ENCODE results near the gene VSTM2L.

The VSTM2L gene

DNA sequence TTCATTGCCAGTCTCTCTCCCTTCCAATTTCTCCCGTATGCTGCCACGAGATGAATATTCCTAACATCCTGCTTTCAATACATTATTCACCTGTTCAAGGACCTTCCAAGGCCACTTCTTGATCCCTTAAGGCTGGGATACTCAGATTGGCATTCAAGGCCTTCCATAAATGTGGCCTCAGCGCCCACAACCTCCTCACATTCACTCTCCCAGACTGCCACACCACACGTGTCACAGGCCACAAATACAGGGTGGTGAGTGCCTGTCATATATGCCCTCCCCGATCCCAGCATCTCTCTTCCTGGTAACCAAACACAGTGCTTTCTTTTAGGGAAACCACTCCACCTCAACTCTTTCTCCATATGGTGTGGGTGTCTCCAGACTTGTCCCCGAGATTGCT, 74.9 kb downstream of the VSTM2L start:
- no peak overlapping the region for H3K4me3 ChIP-seq (ENCODE audit: low read length in 2 of 2)
- no peaks in the 10 kb centered on the region for H3K4me1 ChIP-seq (ENCODE audit: control insufficient read depth in 2 of 2, insufficient read depth in 2 of 2, low read length in 2 of 2)
- H3K36me3 ChIP-seq (ENCODE audit: control insufficient read depth in 2 of 2, insufficient read depth in 2 of 2, low read length in 2 of 2): peaks cover 3 to 9% of the 10 kb centered on the region in 2 donors
- no peak overlapping the region for H3K9ac ChIP-seq (ENCODE audit: low read depth in 1 of 2, low read length in 2 of 2)
- H3K9me3 ChIP-seq (ENCODE audit: control insufficient read depth in 2 of 2, low read length in 2 of 2): no peaks in the 10 kb centered on the region
- H3K27ac ChIP-seq (ENCODE audit: low read depth in 2 of 2, low read length in 2 of 2): no peak overlapping the region
- H3K27me3 ChIP-seq (ENCODE audit: control insufficient read depth in 2 of 2, insufficient read depth in 2 of 2, low read length in 2 of 2): no peaks in the 10 kb centered on the region

DNA sequence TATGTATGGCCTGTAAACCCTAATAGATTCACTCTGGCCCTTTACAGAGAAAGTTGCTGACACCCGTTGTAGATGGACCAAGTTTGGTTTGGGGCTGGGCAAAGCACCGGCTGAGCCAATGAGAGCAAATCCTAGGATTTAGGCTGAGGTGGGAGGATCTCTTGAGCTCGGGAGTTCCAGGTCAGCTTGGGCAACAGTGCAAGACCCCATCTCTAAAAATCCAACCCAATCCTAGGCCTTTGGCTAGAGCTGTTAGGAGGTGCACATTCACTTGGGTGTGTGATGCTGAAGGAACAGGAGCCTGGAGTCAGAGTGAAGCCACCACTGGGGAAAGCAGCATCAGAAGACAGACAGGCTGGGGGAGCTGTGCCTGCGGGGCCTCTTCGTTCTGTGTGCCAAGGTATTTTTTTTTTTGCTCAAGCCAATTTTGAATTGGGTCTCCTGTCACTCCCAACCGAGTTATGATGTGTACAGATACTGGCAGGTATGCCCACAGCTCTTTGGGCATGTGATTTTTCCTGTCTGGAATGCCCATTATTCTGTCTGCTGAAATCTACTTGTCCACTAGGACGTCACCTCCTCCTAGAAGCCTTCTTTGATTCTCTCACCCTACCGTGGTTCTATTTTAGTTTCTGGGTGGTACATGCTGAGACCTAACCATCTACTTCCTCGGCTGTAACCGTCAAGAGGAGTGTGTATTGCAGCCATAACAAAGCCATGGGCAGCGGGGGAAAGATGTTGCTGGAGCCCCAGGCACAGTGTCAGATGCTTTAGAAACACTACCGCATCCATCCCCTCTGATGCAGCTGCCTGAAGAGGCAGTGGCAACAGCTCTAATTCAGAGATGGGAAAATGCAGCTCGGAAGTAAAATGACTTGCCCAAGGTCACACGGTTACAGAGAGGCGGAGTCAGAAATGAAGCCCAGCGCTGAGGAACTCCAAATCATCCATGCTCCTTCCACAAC, 76.4 kb downstream of the VSTM2L start:
- no peak overlapping the region for H3K27ac ChIP-seq (ENCODE audit: low read depth in 2 of 2, low read length in 2 of 2)
- H3K4me1 ChIP-seq (ENCODE audit: control insufficient read depth in 2 of 2, insufficient read depth in 2 of 2, low read length in 2 of 2): no peaks in the 10 kb centered on the region
- H3K9me3 ChIP-seq (ENCODE audit: control insufficient read depth in 2 of 2, low read length in 2 of 2): no peaks in the 10 kb centered on the region
- H3K27me3 ChIP-seq (ENCODE audit: control insufficient read depth in 2 of 2, insufficient read depth in 2 of 2, low read length in 2 of 2): no peaks in the 10 kb centered on the region
- H3K9ac ChIP-seq (ENCODE audit: low read depth in 1 of 2, low read length in 2 of 2): no peak overlapping the region
- peaks cover 3 to 9% of the 10 kb centered on the region in 2 donors for H3K36me3 ChIP-seq (ENCODE audit: control insufficient read depth in 2 of 2, insufficient read depth in 2 of 2, low read length in 2 of 2)
- no peak overlapping the region for H3K4me3 ChIP-seq (ENCODE audit: low read length in 2 of 2)

DNA sequence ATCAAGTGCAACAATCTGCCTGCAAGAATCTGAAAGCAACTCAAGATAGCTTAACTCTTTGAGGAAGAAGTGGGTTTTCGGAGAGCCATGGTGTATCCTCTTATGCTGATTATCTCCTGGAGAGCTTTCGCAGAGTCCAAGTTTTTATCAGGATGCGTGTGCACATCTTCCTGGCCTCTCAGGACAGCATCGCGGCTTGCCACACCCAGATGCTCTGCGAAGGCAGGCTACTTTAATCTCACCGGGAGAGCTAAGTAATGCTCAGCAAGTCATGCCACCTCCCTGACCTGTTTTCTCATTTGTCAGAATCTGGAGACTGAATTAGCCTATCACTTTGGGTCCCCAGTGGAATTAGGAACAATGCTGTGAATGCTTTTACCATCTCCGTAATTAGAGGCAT, 77.5 kb downstream of the VSTM2L start:
- Histone ChIP-seq H3K27ac (ENCODE audit: low read depth in 2 of 2, low read length in 2 of 2) (no peak overlapping the region), H3K4me1 (ENCODE audit: control insufficient read depth in 2 of 2, insufficient read depth in 2 of 2, low read length in 2 of 2) (no peaks in the 10 kb centered on the region), H3K9me3 (ENCODE audit: control insufficient read depth in 2 of 2, low read length in 2 of 2) (no peaks in the 10 kb centered on the region)

DNA sequence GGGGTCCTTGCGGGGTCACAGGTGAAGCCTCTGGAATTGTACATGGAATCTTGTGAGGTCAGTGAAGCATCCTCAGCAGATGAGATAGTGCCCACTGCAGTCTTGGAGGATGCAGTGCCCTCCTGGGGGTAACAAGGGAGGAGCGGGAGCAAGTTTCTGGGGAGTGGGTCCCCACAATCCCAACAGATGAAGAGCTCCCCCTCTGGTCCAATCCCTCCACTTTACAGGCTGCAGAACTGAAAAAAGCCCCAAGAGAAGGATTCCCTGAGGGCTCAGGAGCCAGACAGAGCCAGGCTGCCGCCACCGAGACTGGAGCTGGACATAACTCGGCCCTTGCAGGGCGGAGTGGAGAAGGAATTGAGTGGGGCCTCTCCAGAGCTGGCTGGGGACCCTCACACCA, 77.9 kb downstream of the VSTM2L start:
- Histone ChIP-seq H3K36me3 (ENCODE audit: control insufficient read depth in 2 of 2, insufficient read depth in 2 of 2, low read length in 2 of 2) (peaks cover 3 to 9% of the 10 kb centered on the region in 2 donors), H3K9me3 (ENCODE audit: control insufficient read depth in 2 of 2, low read length in 2 of 2) (no peaks in the 10 kb centered on the region), H3K4me1 (ENCODE audit: control insufficient read depth in 2 of 2, insufficient read depth in 2 of 2, low read length in 2 of 2) (no peaks in the 10 kb centered on the region), H3K27me3 (ENCODE audit: control insufficient read depth in 2 of 2, insufficient read depth in 2 of 2, low read length in 2 of 2) (no peaks in the 10 kb centered on the region), H3K4me3 (ENCODE audit: low read length in 2 of 2) (no peak overlapping the region), H3K9ac (ENCODE audit: low read depth in 1 of 2, low read length in 2 of 2) (no peak overlapping the region), H3K27ac (ENCODE audit: low read depth in 2 of 2, low read length in 2 of 2) (no peak overlapping the region)

More for the DNA sequence above, 77.5 kb downstream of the VSTM2L start:
- Histone ChIP-seq H3K36me3 (ENCODE audit: control insufficient read depth in 2 of 2, insufficient read depth in 2 of 2, low read length in 2 of 2) (peaks cover 3 to 9% of the 10 kb centered on the region in 2 donors), H3K27me3 (ENCODE audit: control insufficient read depth in 2 of 2, insufficient read depth in 2 of 2, low read length in 2 of 2) (no peaks in the 10 kb centered on the region), H3K4me3 (ENCODE audit: low read length in 2 of 2) (no peak overlapping the region), H3K9ac (ENCODE audit: low read depth in 1 of 2, low read length in 2 of 2) (no peak overlapping the region)

GRCh38 chr20:37981568-37981967, 78.6 kb downstream of the VSTM2L start:
- H3K9ac ChIP-seq (ENCODE audit: low read depth in 1 of 2, low read length in 2 of 2): no peak overlapping the region
- H3K27ac ChIP-seq (ENCODE audit: low read depth in 2 of 2, low read length in 2 of 2): no peak overlapping the region
- H3K9me3 ChIP-seq (ENCODE audit: control insufficient read depth in 2 of 2, low read length in 2 of 2): no peaks in the 10 kb centered on the region
- H3K27me3 ChIP-seq (ENCODE audit: control insufficient read depth in 2 of 2, insufficient read depth in 2 of 2, low read length in 2 of 2): no peaks in the 10 kb centered on the region
- peaks cover 3 to 9% of the 10 kb centered on the region in 2 donors for H3K36me3 ChIP-seq (ENCODE audit: control insufficient read depth in 2 of 2, insufficient read depth in 2 of 2, low read length in 2 of 2)
- no peak overlapping the region for H3K4me3 ChIP-seq (ENCODE audit: low read length in 2 of 2)
- H3K4me1 ChIP-seq (ENCODE audit: control insufficient read depth in 2 of 2, insufficient read depth in 2 of 2, low read length in 2 of 2): peaks cover 0 to 4% of the 10 kb centered on the region in 2 donors

DNA sequence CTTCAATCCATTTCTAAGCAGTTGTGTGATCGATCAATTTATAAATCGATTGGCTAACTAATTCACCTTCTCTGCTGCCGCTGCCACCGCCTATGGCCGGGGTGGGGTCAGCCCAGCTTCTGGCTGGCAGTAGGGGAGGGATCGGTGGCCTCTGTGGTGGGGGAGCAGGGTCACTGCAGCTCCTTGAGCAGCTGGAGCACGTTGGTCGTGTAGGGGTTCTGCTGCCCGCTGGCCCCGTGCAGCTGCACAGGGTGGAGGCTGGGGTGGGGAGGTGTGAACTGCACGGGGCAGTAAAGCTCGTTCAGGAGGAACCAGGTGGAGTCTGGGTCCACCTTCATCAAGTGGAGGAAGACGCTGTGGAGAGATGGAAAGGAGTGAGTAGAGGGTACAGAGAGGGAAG, 80.4 kb downstream of the VSTM2L start:
- Histone ChIP-seq H3K9me3 (ENCODE audit: control insufficient read depth in 2 of 2, low read length in 2 of 2) (no peaks in the 10 kb centered on the region), H3K9ac (ENCODE audit: low read depth in 1 of 2, low read length in 2 of 2) (no peak overlapping the region), H3K27me3 (ENCODE audit: control insufficient read depth in 2 of 2, insufficient read depth in 2 of 2, low read length in 2 of 2) (no peaks in the 10 kb centered on the region), H3K4me3 (ENCODE audit: low read length in 2 of 2) (no peak overlapping the region), H3K4me1 (ENCODE audit: control insufficient read depth in 2 of 2, insufficient read depth in 2 of 2, low read length in 2 of 2) (peaks cover 5 to 12% of the 10 kb centered on the region in 2 donors), H3K27ac (ENCODE audit: low read depth in 2 of 2, low read length in 2 of 2) (no peak overlapping the region), H3K36me3 (ENCODE audit: control insufficient read depth in 2 of 2, insufficient read depth in 2 of 2, low read length in 2 of 2) (peaks cover 3 to 10% of the 10 kb centered on the region in 2 donors)

- Histone ChIP-seq H3K9me3 (ENCODE audit: control insufficient read depth in 2 of 2, low read length in 2 of 2) (no peaks in the 10 kb centered on the region), H3K27ac (ENCODE audit: low read depth in 2 of 2, low read length in 2 of 2) (no peak overlapping the region), H3K9ac (ENCODE audit: low read depth in 1 of 2, low read length in 2 of 2) (no peak overlapping the region), H3K36me3 (ENCODE audit: control insufficient read depth in 2 of 2, insufficient read depth in 2 of 2, low read length in 2 of 2) (peaks cover 5 to 15% of the 10 kb centered on the region in 2 donors), H3K4me1 (ENCODE audit: control insufficient read depth in 2 of 2, insufficient read depth in 2 of 2, low read length in 2 of 2) (peaks cover 6 to 12% of the 10 kb centered on the region in 2 donors), H3K4me3 (ENCODE audit: low read length in 2 of 2) (no peak overlapping the region), H3K27me3 (ENCODE audit: control insufficient read depth in 2 of 2, insufficient read depth in 2 of 2, low read length in 2 of 2) (no peaks in the 10 kb centered on the region)
These were observed 81.3 kb downstream of the VSTM2L start for GRCh38 chr20:37984018-37984785.

DNA sequence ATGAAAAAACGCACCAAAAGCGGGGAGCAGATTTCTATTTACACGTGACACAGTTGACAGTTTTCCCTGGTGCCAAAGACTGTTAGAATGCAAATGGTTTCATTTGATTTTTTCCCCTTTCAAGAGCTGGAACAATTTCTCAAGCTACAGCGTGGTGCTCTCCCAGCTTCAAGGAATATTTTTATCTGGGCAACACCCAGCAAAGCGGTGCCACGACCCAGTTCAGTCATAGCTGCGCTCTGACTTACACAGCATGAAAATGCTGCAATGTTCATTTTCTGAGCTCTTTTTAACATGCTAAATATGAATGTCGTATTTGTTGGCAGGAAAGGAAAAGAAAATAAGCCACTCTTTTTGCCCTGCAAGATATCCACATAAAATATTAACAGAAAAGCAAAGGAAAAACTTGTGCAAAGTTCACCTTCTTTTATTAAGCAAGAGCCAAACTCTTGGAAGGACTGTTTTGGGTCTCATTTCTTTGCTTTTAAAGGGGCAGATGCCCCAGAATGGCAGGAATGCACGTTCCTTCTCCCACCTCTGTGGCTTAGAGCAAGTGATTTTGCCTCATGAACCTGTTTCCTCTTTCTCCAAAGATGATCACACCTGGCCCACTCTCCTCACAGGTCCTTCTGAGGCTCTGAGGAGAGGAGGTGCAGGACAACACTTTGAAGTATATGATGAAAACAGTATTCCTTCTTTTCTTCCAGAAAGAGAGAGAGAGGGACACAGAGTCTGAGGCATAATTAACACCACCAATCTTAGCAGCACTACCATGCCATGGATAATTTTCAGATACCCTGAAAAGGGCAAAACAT, 83.3 kb downstream of the VSTM2L start:
- H3K27ac ChIP-seq (ENCODE audit: low read depth in 2 of 2, low read length in 2 of 2): no peak overlapping the region
- peaks cover 5 to 15% of the 10 kb centered on the region in 2 donors for H3K36me3 ChIP-seq (ENCODE audit: control insufficient read depth in 2 of 2, insufficient read depth in 2 of 2, low read length in 2 of 2)
- no peaks in the 10 kb centered on the region for H3K9me3 ChIP-seq (ENCODE audit: control insufficient read depth in 2 of 2, low read length in 2 of 2)
- peaks cover 24 to 25% of the 10 kb centered on the region in 2 donors for H3K4me1 ChIP-seq (ENCODE audit: control insufficient read depth in 2 of 2, insufficient read depth in 2 of 2, low read length in 2 of 2)
- no peak overlapping the region for H3K9ac ChIP-seq (ENCODE audit: low read depth in 1 of 2, low read length in 2 of 2)
- H3K27me3 ChIP-seq (ENCODE audit: control insufficient read depth in 2 of 2, insufficient read depth in 2 of 2, low read length in 2 of 2): no peaks in the 10 kb centered on the region
- H3K4me3 ChIP-seq (ENCODE audit: low read length in 2 of 2): no peak overlapping the region

DNA sequence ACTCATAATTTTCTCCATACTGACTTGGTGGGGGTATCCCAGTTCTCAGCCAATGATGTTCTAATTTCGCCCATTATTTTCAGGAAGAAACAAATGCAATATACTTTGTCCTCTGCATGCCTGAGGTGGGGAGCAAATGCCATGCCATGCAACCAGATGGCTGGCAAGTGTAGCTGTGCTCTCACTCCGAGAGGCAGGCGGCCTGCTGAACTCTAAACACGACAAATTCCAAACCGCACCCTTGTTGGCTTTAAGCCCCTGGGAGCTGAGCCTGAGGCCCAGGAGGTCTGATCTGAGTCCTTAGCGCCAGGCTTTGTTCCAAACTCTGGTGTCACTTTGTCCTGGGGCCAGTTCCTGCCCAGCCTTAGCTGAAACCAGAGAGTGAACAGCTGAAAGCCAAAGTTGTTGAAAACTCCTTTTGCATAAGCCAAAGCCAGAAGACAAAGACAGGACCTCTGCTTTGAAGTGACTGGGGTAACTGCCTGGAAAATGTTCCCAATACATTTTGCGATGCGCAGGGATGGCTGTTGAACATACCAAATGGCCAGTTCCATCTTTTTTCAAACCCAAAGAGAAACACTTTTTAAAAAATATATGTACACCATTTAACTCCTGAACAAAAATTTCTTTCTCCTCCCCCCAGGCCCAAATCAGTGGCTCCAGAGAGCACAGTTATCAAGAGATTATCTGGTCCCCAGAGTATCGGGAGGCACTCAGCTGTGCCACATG, 84.1 kb downstream of the VSTM2L start:
- Histone ChIP-seq H3K4me3 (ENCODE audit: low read length in 2 of 2) (no peak overlapping the region), H3K36me3 (ENCODE audit: control insufficient read depth in 2 of 2, insufficient read depth in 2 of 2, low read length in 2 of 2) (peaks cover 2 to 11% of the 10 kb centered on the region in 2 donors), H3K27me3 (ENCODE audit: control insufficient read depth in 2 of 2, insufficient read depth in 2 of 2, low read length in 2 of 2) (no peaks in the 10 kb centered on the region), H3K27ac (ENCODE audit: low read depth in 2 of 2, low read length in 2 of 2) (no peak overlapping the region), H3K9me3 (ENCODE audit: control insufficient read depth in 2 of 2, low read length in 2 of 2) (no peaks in the 10 kb centered on the region), H3K4me1 (ENCODE audit: control insufficient read depth in 2 of 2, insufficient read depth in 2 of 2, low read length in 2 of 2) (peaks cover 27 to 33% of the 10 kb centered on the region in 2 donors), H3K9ac (ENCODE audit: low read depth in 1 of 2, low read length in 2 of 2) (no peak overlapping the region)
